HG03571 (cell line): ENCODE results near the gene MDH1B.
A peak's percentile ranks its signal among the peaks of the same experiment; 100 is the strongest.
"Not testable (repeated sequence)": the region's sequence is repeated elsewhere in the genome, so short reads cannot be mapped to it uniquely, and the experiment has no call there.

Experiments used
- ATAC-seq: cut with Tn5 transposase; IDR thresholded peaks from one replicate; pipeline ENCODE4 v1.9.1; 2021; ENCODE audit not compliant: unreplicated experiment

The MDH1B gene

DNA sequence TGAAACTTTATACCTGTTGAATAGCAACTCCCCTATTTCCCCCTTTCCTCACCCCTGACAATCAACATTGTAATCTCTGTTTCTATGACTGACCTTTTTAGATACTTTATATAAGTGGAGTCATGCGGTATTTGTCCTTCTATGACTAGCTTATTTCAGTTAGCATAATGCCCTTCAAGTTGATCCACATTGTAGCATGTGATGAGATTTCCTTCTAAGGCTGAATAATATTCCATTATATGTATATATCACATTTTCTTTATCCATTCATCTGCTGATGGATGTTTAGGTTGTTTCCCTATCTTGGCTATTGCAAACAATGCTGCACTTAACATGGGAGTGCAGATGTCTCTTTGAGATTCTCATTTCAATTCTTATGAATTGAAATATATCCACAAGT lies 9.7 kb upstream of the MDH1B start:
- ATAC-seq, result no peak

DNA sequence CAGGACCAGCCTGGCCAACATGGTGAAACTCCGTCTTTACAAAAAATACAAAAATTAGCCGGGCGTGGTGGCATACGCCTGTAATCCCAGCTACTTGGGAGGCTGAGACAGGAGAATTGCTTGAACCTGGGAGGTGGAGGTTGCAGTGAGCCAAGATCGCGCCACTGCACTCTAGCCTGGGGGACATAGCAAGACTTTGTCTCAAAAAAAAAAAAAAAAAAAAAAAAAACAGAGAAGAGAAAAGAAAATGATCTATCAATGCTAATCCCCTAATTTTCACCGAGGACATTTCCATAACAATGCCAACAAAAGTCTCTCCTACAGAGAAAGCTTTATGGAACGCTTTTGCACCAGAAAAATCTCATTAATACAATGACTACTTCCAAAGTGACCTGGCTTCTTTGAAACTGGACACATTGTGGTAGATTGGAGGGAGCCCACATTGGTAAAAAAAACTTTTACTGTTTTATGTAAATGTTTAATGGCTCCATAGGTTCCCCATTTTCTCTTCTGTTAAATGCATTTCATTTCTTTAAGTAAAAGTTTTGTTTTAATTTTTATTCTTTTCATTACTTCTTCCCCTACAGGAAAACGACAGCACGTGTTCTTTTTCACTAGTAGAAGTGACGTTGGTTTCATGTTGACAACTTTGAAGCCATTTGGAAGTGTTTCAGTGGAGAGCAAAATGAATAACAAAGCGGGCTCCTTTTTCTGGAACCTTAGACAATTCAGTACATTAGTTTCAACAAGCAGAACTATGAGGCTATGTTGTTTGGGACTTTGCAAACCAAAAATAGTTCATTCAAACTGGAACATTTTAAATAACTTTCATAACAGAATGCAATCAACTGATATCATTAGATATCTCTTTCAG lies 1.2 kb upstream of the MDH1B start:
- ATAC-seq, result no peak

DNA sequence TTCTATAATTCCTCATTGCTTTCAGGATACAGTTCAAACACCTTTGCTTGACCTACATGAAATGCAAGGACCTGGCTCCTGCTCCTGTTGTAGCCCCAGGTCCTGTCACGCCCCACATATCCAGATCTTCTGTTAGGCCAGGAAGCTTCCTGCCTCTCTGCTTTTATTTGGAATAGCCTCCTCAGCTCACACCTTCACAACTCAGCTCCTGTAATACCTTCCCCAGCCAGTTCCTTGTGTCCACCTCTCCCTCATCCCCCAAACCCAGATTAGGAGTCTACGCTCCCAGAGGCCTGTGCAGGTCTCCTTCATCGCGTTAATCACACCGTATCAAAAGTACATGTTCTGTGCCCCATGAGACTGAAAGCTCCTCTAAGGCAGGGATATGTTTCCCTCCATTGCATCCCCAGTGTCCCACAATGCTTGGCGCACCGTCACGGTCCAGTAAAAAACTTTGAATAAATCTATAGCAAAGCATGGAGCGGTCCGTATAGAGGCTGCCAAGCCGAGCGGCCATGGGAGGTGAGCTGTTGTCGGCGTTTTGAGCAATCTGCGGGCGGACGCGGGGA lies 371 bp downstream of the MDH1B start:
- ATAC-seq, result peak; percentile 30

DNA sequence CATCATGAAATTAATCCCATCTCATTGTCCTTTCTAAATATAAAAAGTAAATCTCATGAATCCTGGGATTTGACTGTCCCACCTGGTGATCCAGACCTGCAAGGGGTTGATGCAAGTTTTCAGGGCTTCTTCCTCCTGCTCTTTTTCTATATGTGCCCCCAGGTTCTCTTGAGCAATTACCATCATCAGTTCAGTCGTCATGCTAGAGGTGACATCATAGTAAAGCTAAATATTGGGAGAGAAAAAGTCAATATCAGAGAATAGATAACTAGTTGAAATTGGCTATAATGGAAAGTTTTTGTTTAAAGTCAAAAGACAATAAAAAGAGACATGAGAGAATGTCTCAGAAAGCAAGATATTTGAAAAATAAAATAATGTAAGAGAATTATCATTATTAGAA lies 8.3 kb downstream of the MDH1B start:
- no peak for ATAC-seq

DNA sequence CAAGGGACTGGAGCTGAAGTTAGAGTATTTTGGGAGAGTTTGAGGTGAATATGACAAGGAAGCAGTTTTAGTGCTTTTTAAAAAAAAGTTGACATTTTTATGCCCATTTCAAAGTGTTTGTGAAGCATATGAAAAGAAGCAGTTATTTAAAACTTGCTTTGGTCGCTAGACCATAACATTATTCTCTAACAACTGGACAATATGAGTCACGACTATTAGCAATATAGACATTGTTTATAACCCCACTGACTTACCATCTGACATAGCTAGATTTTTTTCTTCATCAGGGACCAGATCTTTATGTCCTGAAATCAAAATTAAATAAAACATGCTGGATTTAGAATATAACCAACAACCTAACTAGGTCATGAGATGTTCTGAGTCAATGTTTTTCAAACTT lies 24.3 kb downstream of the MDH1B start:
- ATAC-seq, result no peak

DNA sequence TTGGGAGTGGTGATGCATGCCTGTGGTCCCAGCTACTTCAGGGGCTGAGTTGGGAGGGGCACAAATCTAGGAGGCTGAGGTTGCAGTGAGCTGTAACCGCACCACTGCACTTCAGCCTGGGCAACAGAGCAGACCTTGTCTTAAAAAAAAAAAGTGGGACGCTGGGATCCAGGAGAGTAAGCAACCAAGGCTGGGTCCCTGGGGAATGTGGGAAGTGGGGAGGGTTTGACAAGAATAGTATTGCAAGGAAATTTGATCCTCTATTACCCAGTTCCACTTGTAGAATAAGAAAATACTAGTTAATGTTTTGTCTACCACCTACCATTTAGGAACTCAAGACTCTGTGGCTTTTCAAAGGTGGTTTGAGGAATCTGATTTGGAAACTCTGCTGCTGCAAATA lies 25.9 kb downstream of the MDH1B start:
- no peak for ATAC-seq

DNA sequence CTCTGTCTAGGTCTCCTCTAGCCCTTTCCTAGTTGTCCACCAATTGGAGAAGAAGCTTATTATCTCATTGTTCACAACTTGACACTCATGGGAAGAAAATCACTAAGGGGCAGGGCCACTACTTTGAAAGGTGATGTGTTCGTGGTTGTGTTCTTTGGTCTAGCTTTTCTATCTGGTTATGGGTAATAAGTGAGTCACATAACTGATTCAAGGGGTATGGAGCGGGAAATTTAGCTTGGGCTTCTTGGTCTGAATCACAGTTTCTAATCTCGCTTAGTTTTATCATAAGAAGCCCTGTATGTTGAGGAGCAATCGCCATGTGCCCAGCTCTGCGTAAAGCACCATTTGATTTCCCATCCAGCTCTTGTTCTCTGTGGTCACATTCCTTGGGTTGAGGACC lies 28.2 kb downstream of the MDH1B start:
- no peak for ATAC-seq

DNA sequence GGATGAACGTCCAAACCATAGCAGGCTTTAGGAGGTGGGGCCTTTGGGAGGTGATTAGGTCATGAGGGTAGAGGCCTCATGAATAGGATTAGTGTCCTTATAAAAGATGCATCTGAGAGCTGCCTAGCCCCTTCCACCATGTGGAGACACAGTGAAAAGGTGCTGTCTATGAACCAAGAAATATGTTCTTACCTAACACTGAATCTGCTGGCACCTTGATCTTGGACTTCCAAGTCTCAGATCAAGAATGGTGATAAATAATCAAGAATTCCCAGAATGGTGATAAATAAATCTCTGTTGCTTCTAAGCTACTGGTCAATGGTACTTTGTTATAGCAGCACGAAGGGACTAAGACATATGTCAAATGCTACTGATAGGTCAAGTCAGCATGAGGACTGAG lies 31.8 kb downstream of the MDH1B start:
- ATAC-seq, result no peak

DNA sequence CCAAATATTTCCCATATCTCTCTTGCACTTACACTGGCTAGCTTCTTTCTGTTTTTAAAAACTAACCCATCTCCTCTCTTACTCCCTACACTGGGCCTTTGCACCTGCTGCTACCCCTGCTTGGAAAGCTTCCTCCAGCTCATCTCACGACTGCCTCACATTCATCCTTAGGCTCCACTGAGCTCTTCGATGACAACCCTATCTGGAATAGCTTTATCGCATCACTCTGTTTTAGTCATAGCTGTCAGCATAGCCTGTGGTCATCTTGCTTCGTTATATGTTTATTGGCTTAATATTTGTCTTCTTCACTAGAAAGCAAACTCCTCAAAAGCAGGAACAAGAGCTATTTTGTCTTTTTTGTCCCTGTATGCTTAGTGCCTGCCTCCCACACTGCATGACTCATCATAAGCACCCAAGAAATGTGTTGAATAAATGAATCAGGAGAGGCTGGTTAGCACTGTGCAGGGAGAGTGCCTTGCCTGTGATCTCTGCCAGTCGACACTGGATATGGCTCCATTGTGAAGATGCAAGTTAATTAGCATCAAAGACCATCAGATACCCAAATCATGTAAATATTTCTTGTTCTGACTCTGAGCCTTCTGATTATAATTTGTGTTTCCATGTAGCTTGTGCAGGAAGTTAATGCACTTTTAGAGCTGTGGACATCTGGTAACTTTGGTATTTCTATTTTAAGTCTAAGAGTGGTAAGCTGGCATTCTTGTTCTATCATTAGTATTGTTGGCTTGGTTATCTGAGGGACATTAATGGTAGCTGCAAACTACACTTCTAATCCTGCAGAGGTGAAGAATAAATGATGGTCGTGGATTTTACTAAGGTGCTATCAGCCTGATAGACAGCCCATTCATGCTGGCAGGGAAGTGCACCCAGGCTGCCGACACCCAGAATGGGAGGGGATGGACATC lies 36.6 kb downstream of the MDH1B start:
- no peak for ATAC-seq

DNA sequence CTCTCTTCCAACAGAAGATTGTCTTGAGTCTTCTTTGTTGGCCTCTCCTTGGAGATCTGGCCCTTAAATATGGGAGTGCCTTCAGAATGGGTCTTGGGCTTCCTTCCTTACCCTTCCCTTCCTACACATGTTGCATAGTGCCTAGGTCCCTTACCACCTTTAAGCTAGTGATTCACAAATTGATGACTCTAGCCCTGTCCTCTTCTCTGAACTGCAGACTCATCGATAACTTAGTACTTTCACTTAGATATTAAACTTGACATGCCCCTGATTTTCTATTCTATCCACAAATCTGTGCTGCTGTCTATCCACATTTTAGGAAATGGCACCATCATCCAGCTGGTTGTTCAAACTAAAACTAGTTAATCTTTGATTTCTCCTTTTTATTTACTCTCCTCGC lies 37.8 kb downstream of the MDH1B start:
- ATAC-seq, result no peak

DNA sequence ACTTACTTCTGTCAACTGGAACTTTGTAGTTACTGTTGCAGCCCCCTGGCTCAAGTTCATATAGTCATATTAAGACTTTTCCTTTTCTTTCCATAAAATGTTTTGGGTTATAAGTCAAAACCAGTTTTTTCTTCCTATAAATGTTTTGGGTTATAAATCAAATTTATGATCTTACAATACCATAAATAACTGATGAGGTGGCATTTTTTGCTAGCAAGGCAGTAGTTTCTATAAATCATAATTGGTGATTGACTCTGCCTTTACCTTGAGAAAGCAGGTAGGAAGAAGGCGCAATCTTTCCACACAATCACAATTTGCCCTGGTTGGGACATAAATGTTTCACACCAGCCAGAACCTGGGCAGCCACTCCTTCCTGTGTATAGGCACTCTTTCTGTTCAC lies 41.8 kb downstream of the MDH1B start:
- no peak for ATAC-seq

DNA sequence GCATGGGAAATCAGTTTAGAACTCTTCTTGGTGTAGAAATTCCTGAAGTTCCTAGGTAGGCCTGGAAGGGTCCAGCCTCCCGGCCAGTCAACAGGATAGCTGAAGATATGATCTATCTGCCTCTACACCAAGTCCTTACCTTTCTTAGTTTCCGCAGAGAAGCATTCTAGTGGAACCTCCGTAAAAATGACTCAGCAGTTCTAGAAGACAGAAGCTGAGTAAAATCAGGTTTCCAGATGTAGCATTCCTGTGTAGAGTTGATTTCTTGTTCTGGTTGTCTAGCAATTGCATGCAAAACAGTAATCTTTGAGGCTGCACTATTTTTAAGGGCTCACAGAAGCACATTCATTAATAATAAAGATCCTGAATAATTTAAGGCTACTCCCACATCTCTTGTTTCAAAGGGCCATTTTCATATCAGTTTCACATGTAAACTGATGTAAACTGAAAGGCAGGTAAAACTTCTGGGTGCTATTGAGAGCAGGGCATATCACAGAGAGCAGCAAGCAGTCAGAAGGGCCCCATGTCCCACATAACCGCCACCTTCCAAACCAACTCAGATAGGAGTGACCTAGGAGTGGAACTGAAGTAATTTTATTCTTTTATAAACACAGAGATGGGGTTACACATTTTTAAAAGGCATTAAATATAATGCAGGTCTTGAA lies 43.7 kb downstream of the MDH1B start:
- ATAC-seq, result peak; percentile 64

DNA sequence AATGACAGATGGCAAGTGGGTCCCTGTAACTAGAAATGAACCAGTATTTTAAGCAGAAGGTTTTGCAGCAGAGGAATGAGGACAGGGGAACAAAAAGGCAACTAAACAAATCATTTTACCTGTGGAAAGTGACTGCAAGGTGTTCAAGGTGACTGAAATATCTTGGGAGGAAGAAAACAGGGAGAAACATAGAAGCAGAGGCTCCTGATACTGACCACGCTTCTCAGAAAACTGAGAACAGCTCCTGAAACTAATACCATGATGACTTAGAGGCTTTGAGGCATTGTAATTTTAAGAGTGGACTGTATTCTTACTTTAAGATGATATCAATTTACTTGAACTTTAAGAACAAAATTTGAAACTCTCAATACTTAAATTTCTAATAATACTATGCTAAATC lies 46.8 kb downstream of the MDH1B start, which contains the start of gene DYTN:
Gene DYTN (minus strand): TSS at position 101 of the 400 bp plus-strand sequence. CDS start 117 bp downstream, outside the sequence.
- no peak for ATAC-seq

DNA sequence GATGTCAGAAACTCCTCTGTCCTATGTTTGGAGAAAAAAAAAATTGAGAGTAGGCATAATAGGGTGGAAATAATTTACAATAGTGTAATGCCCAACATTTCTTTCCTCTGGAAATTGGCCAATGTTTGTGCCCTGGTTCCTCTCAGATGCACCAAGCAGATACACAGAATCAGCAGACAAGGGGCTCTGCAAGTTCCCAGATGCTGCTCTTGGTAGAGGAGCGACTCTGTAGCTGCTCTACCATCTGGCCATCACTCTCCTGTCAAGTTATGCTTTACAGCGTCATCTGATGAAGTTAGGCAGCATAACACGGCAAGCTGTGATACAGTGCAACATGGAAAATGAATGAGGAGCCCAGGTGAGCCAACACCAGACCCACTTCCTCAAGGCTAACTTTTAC lies 48.5 kb downstream of the MDH1B start:
- no peak for ATAC-seq

DNA sequence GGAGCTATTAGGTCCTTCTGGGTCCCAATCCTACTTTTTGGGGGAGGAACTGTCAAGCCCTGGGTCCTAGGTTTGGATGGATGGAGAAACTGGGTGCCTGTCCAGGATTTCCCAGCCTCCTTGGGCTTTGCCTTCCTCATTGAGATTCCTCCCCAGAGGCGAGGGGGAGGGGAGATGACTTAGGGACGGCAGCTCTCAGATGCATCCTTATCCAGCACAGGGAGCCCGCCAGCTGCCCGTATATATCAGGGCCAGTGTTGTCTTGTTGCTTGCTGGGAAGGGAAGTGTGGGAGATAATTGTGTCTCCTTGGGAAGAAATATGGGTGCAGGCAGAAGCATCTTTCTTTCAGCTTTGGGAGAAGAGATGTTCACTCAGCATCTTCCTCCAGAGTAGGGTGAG lies 49.9 kb downstream of the MDH1B start:
- ATAC-seq, result not testable (repeated sequence)

DNA sequence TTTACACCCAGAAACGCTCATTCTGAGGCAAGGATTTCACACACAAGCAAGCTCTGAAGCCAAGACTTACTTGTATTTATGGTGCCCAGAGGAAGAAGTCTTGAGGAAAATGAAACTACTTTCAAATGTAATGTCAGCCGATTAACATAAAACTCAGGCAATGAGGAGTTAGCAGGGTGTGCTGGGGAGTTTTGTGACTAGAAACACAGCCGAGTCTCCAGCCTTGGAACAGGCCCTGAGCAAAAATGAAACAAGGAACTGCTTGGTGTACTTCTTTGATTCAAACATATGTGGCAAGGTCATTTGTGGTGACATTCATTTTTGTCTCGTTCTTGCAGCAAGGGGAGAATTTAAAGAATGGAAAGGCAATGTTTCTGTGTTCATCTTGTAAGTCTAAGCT lies 51.4 kb downstream of the MDH1B start:
- no peak for ATAC-seq

DNA sequence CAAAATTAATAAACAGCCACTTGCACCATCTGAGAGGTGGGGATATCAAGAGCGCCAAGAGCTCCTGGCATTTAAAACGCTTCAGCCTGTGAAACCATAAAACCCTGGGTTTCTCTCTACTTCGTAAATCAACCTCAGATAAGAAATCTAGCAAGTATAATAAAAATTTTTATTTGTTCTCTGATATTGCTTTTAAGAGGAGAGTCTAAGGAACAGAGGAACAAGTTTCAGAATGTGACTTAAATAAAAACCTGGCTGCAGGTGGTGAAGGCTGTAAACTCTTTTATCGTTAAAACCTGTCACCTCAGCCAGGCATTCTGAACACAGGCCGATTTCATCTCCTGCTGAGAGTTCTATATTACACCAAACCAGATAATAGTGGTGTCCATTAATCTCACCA lies 56.8 kb downstream of the MDH1B start:
- no peak for ATAC-seq

DNA sequence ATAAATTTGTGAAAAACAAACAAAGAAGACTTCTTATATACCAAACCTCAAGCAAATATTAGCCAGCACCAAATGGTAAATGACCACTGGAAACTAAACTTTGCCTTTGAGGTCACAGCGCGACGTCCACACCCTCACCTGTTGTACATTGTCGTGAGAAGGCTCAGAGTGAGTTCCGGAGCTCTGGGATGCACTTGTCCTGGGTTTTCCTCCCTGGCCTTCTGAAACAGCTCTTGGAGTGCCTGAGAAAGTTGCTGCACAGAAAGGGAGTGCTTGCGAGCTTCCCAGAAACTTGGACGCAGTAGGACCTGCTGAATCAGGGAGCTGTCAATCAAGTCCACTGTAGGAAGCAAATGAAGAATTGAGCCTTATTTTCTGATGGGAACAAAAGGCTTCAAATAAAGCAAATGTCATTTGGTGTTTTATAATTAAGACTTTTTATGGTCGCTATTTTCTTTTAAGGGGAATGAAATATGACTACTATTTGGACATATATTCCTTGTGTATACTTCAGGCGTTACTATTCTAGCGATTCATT lies 57.9 kb downstream of the MDH1B start:
- ATAC-seq, result no peak

DNA sequence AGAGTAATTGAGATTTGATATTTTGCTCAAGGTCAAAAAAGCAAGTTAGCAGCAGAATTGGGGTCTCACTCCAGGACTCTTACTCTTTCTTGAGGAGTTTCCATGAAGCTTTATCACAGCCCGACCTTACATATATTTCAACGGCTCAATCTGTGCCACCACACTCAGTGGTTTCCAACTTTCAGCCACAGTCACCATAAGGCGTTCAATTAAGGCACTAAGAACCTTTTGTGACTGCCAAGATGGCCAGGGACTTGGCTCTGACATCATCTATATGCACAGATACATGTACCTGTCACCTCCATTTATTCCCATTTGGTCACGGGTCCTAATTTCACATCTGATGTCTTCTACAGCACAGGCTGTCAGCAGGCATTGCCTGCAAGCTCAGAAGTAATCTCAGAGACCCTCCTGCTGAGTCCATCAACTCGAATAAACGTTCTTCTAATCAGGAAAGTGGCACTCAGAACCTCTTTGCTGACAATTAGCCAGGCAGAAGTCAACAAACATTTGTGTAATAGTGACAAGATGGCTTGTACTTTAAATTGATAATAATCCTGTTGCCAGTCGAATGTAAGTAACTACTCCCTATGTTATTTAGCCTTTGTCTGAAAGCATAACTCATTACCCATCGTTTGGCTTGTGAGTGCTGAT lies 63.0 kb downstream of the MDH1B start:
- ATAC-seq, result no peak

DNA sequence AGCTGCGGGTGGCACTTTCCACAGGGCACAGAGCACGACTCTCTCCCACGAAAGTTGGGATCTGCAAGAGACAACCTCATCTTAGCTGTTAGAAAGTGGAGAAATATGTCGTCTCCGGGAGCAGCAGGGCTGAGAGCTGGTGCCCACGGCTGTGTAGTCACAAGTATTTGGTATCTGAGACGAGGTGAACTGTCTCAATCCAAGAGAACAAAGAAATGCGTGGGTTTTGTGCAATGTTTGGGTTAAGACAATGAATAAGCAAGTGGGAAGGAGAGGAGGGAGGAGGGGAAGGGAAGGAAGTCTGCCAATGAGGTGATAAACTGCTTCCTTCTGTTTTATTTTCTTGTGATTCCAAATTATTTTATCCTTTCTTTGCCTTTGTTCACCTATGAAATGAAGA lies 65.0 kb downstream of the MDH1B start:
- ATAC-seq, result no peak
